CD4-positive, alpha-beta T cell (primary cell): ENCODE measurements around the gene ZFYVE21. TPM values are rescaled to one million over a fixed set of nuclear protein-coding genes. Genes with fewer than 3 reads are reported as not detected.

Experiments
- ATAC-seq: fragments of 200-7000 bp; cut with Tn5 transposase; one replicate; pipeline ENCODE4 v1.10.0; 2022; ENCODE audit warnings: mild to moderate bottlenecking; ENCODE audit not compliant: poor library complexity
- CTCF ChIA-PET: fragments of 350-600 bp; sonication (Branson Sonifier 250); formaldehyde crosslinking; loops from one replicate; lab custom pipeline; 2021; ENCODE audit warnings: antibody characterized with exemption, inconsistent platforms; lab: Charles Lee
- POLR2A ChIA-PET: fragments of 350-600 bp; sonication (Branson Sonifier 250); formaldehyde crosslinking; loops from one replicate; lab custom pipeline; 2021; ENCODE audit warnings: antibody characterized with exemption, inconsistent platforms; lab: Charles Lee
- DNase-seq, 14 experiments: peaks; one replicate each; pipeline ENCODE4 v3.0.0-alpha.2; 2013 to 2020; ENCODE audit warnings: mixed read lengths in 2 of 14
- H3K27ac ChIP-seq, 2 donors: one replicate each; pipeline versions ENCODE4 v1.5.1 to v1.7.0; 2013; ENCODE audit warnings: low read length in 2 of 2, low read depth in 1 of 2, mild to moderate bottlenecking in 1 of 2
- H3K27me3 ChIP-seq, 2 experiments: 1 replicate in 1 of 2; 2 replicates in 1 of 2; pipeline versions ENCODE4 v1.6.1 to v1.7.0; 2013; ENCODE audit warnings: low read length in 2 of 2, control low read depth in 1 of 2, mild to moderate bottlenecking in 1 of 2, moderate library complexity in 1 of 2; ENCODE audit not compliant: insufficient read depth in 2 of 2, control insufficient read depth in 1 of 2
- H3K36me3 ChIP-seq: one replicate; pipeline ENCODE4 v1.6.1; 2013; ENCODE audit warnings: low read length, control low read depth; ENCODE audit not compliant: insufficient read depth
- H3K4me1 ChIP-seq: one replicate; pipeline ENCODE4 v1.6.1; 2013; ENCODE audit warnings: low read length, control low read depth; ENCODE audit not compliant: insufficient read depth
- H3K4me3 ChIP-seq: one replicate; pipeline ENCODE4 v1.5.1; 2013; ENCODE audit warnings: mild to moderate bottlenecking, low read length, moderate library complexity
- H3K9me3 ChIP-seq, 2 experiments: 1 replicate in 1 of 2; 2 replicates in 1 of 2; pipeline versions ENCODE4 v1.6.1 to v1.7.0; 2013; ENCODE audit warnings: low read length in 2 of 2, mild to moderate bottlenecking in 2 of 2, control low read depth in 1 of 2, moderate library complexity in 1 of 2; ENCODE audit not compliant: control insufficient read depth in 1 of 2, insufficient read depth in 1 of 2
- H3K27ac Mint-ChIP-seq: one replicate; pipeline ENCODE4 v1.8.0; 2020; ENCODE audit warnings: mixed read lengths
- H3K27me3 Mint-ChIP-seq: one replicate; pipeline ENCODE4 v1.8.0; 2021; ENCODE audit warnings: mixed read lengths
- H3K36me3 Mint-ChIP-seq: one replicate; pipeline ENCODE4 v1.8.0; 2021; ENCODE audit warnings: low read depth, mixed read lengths
- H3K4me1 Mint-ChIP-seq: one replicate; pipeline ENCODE4 v1.8.0; 2021; ENCODE audit warnings: low read depth, mixed read lengths
- H3K4me3 Mint-ChIP-seq: one replicate; pipeline ENCODE4 v1.8.0; 2020; ENCODE audit warnings: mild to moderate bottlenecking, mixed read lengths
- H3K9me3 Mint-ChIP-seq: one replicate; pipeline ENCODE4 v1.8.0; 2020; ENCODE audit warnings: mixed read lengths
- intact Hi-C, 2 experiments: fragments of 100-400 bp; cut with DNase I in 1 of 2; cut with micrococcal nuclease in 1 of 2; formaldehyde crosslinking; loops; one replicate each; pipeline versions ENCODE4 v1.15.1 to v1.9.0; 2023 to 2025; cut with DNase I, micrococcal nuclease
- total RNA-seq, 174 experiments: library from RNA in 2 of 174; stranded (reverse) in 2 of 174; gene quantifications; one replicate each; pipeline ENCODE4 v1.2.3 and lab custom pipeline; 2021 to 2026
- TF ChIP-seq, protein P1 (sequence below): fragments of 200-600 bp; IDR thresholded peaks from one replicate; pipeline ENCODE4 v1.8.0; 2022; ENCODE audit warnings: antibody characterized with exemption, mild to moderate bottlenecking

ZFYVE21 gene
- total RNA-seq, 2 experiments from 2014 or later, result 2.6 to 3.0 TPM

- H3K9me3 Mint-ChIP-seq, result no peaks in the 10 kb centered on the region
- no peak overlapping the region for H3K27ac Mint-ChIP-seq
- no peak for ATAC-seq
- CTCF ChIA-PET, result no interaction called here
- no peaks in the 10 kb centered on the region for H3K4me1 ChIP-seq
- POLR2A ChIA-PET, result no interaction called here
- no peak overlapping the region for H3K27ac ChIP-seq
- no peak for DNase-seq
- no peaks in the 10 kb centered on the region for H3K4me1 Mint-ChIP-seq
- peaks cover 41% of the 10 kb centered on the region for H3K36me3 ChIP-seq
- no peak overlapping the region for H3K4me3 ChIP-seq
- no peaks in the 10 kb centered on the region for H3K27me3 ChIP-seq
- TF ChIP-seq, protein P1, sequence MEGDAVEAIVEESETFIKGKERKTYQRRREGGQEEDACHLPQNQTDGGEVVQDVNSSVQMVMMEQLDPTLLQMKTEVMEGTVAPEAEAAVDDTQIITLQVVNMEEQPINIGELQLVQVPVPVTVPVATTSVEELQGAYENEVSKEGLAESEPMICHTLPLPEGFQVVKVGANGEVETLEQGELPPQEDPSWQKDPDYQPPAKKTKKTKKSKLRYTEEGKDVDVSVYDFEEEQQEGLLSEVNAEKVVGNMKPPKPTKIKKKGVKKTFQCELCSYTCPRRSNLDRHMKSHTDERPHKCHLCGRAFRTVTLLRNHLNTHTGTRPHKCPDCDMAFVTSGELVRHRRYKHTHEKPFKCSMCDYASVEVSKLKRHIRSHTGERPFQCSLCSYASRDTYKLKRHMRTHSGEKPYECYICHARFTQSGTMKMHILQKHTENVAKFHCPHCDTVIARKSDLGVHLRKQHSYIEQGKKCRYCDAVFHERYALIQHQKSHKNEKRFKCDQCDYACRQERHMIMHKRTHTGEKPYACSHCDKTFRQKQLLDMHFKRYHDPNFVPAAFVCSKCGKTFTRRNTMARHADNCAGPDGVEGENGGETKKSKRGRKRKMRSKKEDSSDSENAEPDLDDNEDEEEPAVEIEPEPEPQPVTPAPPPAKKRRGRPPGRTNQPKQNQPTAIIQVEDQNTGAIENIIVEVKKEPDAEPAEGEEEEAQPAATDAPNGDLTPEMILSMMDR, result no peak
- H3K9me3 ChIP-seq, result no peaks in the 10 kb centered on the region
- H3K36me3 Mint-ChIP-seq, result peaks cover 49% of the 10 kb centered on the region
- H3K4me3 Mint-ChIP-seq, result no peak overlapping the region
- intact Hi-C loops, result no loop called here
- no peaks in the 10 kb centered on the region for H3K27me3 Mint-ChIP-seq
These were observed 25.5 kb downstream of the ZFYVE21 start for GRCh38 chr14:103740991-103741689.

DNA sequence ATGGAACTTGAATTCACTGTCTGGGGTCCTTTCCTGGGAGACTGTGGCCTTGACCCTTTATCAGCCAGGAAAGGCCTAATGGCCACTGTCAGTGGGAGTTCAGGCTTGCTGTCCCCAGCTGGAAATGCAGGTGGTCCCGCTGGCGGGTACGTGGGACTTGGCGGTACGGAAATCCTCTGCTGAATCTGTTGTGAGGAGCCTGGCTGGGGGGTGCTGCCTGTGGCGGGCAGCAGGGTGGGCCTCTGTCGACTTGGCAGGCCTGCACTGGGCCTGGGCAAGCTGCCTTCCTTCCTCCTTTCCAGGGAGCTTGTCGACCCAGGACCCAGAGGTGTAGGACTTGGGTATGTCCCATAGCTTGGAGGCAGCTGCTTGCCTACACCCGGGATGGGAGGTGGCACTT is 26.3 kb downstream of the ZFYVE21 start:
- Mint-ChIP-seq H3K27me3 (no peaks in the 10 kb centered on the region), H3K4me1 (no peaks in the 10 kb centered on the region), H3K9me3 (no peaks in the 10 kb centered on the region), H3K27ac (no peak overlapping the region), H3K4me3 (no peak overlapping the region), H3K36me3 (peaks cover 49% of the 10 kb centered on the region)
- no peaks in the 10 kb centered on the region for H3K27me3 ChIP-seq
- intact Hi-C loops, result no loop called here
- DNase-seq (no peak), ATAC-seq (no peak)
- H3K9me3 ChIP-seq, result no peaks in the 10 kb centered on the region
- CTCF ChIA-PET, result no interaction called here
- peaks cover 36% of the 10 kb centered on the region for H3K36me3 ChIP-seq
- H3K4me3 ChIP-seq, result no peak overlapping the region
- POLR2A ChIA-PET, result no interaction called here
- TF ChIP-seq, protein P1, result no peak
- H3K27ac ChIP-seq, result no peak overlapping the region
- H3K4me1 ChIP-seq, result no peaks in the 10 kb centered on the region

GRCh38 chr14:103742499-103743255 is 27.1 kb downstream of the ZFYVE21 start:
- H3K4me3 ChIP-seq, result no peak overlapping the region
- H3K4me1 Mint-ChIP-seq, result no peaks in the 10 kb centered on the region
- H3K36me3 Mint-ChIP-seq, result peaks cover 46% of the 10 kb centered on the region
- POLR2A ChIA-PET, result no interaction called here
- peaks cover 34% of the 10 kb centered on the region for H3K36me3 ChIP-seq
- DNase-seq (no peak), ATAC-seq (no peak)
- H3K27me3 ChIP-seq, result no peaks in the 10 kb centered on the region
- no peak overlapping the region for H3K4me3 Mint-ChIP-seq
- TF ChIP-seq, protein P1, result no peak
- peaks cover under 1% of the 10 kb centered on the region for H3K4me1 ChIP-seq
- no peaks in the 10 kb centered on the region for H3K27me3 Mint-ChIP-seq
- intact Hi-C loops, result no loop called here
- H3K27ac Mint-ChIP-seq, result no peak overlapping the region
- H3K9me3 Mint-ChIP-seq, result no peaks in the 10 kb centered on the region
- no peaks in the 10 kb centered on the region for H3K9me3 ChIP-seq
- H3K27ac ChIP-seq, result no peak overlapping the region
- CTCF ChIA-PET, result no interaction called here
